HG03469 (cell line): ENCODE results near the gene ABHD17B.
A peak's percentile ranks its signal among the peaks of the same experiment; 100 is the strongest.
"Not testable (repeated sequence)": the region's sequence is repeated elsewhere in the genome, so short reads cannot be mapped to it uniquely, and the experiment has no call there.

ENCODE experiments used
- ATAC-seq: cut with Tn5 transposase; IDR thresholded peaks from one replicate; pipeline ENCODE4 v1.9.1; 2021; ENCODE audit warnings: mild to moderate bottlenecking, moderate library complexity, moderate number of reproducible peaks; ENCODE audit not compliant: unreplicated experiment

ABHD17B gene

DNA sequence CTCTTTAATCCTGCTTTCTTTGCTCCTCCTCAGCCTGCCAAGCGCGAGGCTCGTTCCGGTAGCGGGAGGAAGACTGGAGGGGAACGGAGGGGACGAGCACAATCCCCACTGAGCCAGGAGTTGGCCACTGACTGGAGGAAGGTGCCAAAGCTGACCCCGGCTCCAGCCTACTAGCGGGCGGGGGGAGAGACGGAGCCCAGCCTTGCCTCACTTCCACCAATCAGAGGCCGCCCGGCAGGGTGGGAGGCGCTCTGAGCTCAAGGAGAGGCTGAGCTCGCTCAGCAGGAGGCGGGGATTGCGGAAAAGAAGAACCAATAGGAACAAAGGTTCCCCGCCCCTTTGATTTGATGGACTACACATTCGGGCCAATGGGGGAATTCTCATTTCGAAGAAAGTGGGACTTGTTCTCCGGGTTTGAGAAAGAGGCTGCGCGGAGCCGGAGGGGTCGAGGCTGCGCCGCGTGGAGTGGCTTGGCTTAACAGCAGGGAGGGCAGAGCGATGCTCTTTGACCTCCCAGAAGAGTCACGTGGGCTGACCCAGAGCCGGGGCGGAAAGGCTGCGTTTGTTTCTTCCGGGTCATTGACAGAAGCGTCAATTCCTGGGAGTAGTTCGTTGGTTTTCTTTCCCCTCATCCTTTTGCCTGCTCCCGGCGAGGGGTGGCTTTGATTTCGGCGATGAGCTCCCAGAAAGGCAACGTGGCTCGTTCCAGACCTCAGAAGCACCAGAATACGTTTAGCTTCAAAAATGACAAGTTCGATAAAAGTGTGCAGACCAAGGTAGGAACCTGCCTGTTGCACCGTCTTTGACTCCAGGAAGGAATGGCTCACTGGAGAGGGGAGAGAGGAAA lies at the start of gene ABHD17B, which contains the start of gene C9orf85:
ABHD17B (minus strand) TSS at position 133 of the 847 bp plus-strand sequence. CDS start 36,113 bp downstream, outside the sequence.
C9orf85 (plus strand) TSS at position 579 of the 847 bp plus-strand sequence; CDS start at position 675, 96 bp downstream.
- ATAC-seq = peak; percentile 92

DNA sequence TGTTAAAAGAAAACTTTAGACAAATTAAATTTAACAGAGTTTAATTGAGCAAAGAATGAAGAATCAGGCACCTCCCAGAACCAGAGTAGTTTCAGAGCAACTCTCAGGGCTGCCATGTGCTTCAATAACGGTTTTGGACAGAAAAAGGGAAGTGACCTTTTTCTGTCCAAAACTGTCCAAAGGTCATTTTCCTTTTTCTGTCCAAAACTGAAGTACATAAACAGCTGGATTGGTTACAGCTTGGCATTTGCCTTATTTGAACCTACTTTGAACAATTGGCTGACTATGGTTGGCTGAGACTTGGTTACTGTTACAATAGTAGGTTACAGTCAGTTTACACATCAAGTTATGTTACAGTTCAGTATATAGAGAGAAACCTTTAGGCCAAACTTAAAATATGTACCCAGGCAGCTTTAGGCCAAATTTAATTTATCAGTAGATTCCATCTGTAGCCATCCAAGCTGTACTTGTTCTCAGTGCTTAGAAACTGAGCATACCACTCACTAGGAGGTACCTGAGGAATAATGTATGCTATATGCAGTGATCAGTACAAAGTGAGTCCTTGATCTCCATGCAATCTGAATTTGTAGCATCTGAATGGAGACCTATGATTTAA lies 44.4 kb upstream of the ABHD17B start:
- no peak for ATAC-seq

DNA sequence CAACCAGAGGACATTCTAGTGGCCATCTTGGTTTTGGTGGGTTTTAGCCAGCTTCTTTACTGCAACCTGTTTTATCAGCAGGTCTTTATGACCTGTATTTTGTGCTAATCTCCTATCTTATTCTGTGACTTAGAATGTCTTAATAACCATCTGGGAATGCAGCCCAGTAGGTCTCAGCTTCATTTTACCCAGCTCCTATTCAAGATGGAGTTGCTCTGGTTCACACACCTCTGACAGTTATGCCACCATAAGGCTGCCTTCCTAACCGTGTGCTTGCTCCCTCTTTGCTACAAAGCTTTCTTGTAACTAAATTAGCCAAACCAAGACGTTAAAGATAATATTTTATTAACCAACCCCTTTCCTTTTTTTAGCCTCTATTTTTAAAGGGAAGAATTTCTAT lies 43.7 kb upstream of the ABHD17B start:
- not testable (repeated sequence) for ATAC-seq

DNA sequence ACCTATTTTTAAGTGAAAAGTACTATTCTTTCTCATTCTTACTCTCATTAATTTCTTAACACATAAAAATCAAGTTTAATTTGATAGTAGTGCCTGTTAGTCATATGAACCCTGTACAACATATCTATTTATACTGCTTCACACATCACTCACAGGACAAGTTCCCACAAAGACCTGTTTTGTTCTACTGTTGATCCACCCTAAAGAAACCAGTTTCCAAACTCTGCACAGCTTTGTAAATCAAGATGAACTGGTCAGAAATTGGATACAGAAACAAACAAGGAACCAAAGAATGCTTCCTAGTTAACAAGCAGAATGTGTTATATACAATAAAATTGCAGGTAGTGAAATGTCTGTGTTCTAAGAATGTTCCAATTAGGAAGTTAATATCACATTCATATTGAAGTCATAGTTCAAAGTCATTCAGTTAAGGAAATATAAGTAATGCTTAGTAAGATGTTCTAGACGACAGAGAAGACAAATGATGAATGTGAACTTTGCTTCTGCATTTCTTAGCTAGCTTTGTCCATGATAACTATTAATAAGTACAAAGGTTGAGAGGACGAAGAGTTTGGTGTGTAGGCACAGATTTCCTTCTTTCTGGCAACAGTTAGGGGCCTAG lies 33.9 kb upstream of the ABHD17B start:
- ATAC-seq = no peak

DNA sequence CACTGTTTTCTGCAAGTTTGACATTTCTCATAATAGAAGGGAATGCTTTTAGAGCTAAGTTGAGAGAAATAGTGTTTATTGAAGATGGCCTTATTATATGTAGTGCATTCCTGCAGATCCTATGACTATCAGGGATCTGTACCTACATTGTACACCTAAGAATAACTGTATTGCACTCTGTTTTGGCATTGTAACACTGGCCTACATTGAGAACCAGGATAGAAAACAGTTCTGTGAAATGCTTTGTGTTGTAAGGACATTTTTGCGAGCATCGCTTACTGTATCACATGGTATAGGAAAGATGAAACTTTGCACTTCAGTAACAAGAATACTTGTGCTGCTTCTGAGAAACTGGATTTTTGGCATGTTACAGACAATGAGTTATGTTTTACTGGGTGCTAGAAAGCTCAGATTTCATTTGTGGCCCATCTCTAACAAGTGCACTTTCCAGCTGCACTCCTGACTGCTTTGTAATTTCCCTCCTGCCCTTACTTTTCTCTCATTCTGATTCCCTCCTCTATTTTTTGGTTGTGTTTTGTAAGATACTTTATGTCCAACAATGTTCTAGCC lies 31.1 kb upstream of the ABHD17B start:
- no peak for ATAC-seq

DNA sequence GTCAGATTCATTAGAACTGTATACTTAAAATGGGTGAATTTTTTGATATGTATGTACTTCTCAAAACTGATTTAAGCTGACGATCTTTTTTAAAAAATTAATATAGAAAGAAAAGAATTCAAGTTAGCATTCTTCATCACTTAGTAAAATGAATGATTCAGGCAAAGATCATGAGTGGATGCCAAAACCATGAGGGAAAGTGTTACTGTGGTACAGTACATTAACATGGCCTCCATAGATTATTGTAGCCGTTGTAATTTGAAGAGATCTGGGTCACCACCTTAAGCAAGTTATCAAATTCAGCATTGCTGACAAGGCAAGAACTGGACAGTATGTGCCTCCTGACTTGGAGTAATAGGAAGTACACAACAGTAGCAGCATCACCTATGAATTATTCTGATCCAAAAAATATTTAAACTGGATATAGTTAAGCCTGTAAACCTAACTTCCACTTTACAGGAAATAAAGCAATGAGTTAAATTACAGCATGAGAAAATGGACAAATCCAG lies 30.1 kb upstream of the ABHD17B start:
- no peak for ATAC-seq

DNA sequence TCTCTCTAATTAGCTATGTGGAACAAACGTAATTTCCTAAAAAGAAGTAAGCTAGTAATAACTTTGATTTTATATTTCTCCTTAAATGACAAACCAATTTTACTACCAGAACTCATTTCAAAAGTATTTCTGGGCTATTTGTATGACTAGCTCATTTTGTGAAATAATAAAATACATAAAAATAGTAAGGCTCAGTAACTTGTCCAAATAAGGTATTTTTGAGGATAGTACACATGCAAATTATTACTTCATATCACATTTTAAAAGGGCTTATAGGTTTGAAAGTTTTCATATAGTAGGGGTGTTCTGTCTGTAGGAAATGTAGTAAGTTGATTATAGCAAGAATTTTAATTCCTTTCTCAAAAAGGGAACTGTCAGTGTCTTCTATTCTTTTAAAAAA lies 26.9 kb upstream of the ABHD17B start:
- no peak for ATAC-seq

DNA sequence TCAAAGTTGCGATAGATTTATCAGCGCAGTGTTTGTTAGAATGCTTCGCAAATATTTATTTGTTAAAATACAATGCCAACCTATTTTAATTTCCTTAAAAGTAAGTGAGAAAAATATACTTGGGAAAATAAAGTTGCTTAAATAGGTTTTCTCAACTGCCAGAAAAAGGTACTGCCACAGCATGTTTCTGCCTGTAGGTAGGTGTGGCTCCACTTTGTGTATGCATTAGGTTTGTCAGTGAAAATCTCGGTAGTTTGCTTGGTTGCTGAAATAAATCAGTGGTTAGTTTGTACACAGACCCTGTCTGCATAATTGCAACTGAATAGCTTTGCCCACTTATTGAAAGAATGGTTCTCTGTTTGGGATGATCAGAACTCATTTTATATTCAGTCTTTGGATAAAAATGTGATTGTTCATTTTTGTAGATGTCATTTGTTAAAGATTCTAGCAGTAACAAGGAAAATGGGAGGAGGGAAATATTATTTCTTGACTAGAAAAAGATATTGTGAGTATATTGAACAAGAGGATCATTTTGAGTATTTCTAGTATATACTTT lies 26.2 kb upstream of the ABHD17B start:
- ATAC-seq = no peak

DNA sequence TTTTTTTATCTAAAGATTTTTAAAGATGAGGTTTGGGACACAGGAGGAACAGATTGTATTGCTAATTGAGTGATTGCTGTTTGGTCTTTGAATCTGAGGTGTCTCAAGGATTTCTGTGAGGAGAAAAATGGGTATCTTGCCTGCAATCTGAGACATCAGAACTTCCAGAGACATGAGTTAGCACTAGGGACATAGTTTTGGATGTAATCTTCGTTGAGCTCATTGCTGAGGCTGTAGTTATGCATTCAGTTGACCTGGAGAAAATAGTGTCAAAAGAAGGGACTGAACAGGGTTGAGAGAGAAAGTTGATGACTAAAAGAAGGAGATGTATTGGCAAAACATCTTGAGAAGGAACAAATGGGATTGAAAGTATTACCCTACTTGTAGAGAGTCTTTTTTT lies 25.1 kb upstream of the ABHD17B start:
- no peak for ATAC-seq

DNA sequence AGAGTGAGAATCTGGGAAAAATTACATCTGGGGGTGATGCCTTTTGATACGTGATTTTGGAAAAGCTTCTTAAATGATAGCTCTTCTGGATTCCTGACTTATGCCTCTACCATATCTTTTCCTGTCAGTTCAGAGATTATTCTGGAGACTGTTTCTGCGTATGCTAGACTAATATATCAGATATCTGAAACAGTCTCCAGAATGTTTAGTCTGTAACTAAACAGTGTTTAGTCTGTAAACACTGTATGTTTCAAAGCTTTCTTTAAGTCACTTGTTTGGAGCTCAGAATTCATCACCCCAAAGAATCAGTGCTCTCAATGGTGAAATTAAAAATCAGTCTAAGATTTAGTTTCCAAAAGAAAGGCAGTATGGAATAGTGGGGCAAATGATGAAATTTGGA lies 20.2 kb upstream of the ABHD17B start:
- ATAC-seq = no peak

DNA sequence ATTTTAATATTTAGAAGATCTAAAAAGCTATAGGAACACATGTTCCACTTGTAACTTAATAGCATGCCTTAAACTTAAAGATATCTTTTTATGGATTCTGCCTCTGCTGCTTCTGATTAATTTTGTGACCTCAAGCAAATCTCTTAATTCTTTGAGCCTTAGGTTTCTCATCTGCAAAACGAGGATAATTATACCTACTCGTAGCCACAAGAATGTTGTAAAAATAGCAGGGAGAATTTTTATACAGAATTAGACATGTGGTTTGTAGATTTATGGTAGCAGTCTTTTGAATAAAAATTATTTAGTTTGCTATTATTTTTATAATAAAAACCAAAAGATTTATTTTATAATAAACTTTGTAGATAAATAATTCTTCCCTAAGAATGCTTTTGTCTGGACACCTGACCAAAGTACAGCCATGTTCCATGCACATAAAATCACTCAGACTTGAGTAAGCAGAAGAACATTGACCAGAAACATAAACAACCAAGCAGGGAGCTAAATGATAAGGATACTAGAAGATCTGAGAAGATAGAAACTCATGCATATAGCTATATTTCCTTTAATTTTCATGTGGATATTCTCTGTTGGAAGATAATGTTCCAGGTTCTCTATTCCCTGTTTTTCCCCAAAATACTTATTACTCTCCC lies 18.9 kb upstream of the ABHD17B start:
- ATAC-seq = no peak

DNA sequence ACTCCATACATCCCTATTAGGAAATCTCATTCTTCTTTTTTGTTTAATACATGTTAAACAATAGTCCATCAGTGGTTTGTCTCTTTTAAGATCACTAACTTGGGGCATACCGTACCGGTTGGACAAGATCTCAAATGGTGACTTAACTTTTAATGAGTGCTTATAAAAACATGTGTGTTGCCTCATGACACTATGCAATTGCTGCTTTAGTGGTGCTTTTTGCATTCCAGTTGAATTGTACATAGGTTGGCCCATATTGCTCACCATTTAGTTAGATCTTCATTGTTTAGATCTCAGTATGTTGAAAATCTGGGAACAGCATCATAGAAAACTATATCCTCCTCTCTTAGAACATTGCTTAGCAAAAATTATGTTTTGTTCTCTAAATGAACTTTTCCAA lies 18.2 kb upstream of the ABHD17B start:
- ATAC-seq = no peak

DNA sequence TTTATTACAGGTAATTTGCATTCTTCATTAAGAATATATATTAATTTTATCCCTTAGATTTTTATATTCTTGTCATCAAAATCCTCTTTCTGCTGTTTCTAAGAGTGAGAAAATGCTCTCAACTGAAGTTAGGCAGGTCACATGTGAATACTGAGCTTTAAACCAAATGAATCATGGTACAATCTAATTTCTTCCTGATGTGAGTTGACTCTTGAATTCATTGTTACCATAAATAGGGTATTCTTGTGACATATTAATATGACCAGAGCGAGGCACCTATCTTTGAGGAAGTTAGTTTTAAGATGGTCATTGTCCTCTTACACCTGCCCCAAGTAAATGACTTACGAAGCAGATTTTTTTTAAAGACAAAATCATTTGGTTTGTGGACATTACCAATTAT lies 17.8 kb upstream of the ABHD17B start:
- no peak for ATAC-seq

DNA sequence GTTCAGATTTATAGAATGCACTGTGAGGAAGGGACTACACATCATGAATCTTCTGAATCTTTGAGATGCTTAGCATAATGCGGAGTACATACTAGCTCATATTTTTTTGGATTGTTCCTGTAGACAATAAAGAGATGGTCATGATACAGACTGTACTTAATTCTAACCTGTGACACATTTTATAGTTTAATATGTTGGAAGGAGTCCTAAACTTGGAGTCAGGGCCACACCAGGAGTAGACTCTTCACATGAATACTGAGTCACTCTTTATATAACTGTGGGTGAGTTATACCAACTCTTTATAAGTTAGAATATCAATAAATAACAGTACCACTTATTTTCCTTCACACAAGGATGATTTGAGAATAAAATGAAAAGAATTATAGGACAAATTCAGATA lies 17.4 kb upstream of the ABHD17B start:
- no peak for ATAC-seq

DNA sequence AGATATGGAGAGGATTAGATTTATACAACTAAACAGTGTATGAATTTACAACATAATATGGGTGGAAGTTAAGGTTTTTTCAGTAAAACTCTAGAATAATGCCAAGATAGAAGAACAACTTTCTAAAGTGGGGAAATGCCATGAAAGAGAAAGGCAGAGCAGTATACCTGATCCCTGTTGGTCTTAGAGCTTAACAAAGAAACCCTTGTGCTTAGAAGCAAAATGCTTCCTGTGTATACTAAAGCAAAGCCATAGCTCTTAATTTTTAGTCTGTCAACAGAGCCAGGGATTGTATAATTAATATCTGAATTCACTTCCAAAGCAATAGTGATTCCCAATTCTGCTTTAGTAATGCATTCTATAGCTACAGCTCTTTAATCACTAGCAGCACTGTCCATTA lies 14.8 kb upstream of the ABHD17B start:
- no peak for ATAC-seq

DNA sequence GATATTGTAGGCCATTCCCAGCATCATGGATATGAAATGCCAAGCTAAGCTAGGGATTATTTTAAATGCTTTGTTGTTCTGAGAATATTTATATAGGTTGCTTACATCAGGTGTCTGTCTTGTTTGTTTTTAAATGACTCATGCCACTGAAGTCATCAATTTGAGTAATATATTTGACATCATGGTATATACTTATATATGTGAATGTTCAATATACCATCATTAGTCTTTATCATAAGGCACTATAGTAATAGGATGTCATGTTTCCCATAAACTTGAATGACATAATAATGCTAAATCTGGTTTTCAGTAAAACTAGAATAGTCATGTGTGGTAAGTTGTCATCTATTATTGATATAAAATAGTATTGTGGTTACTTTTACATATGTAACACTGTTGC lies 13.6 kb upstream of the ABHD17B start:
- ATAC-seq = no peak

DNA sequence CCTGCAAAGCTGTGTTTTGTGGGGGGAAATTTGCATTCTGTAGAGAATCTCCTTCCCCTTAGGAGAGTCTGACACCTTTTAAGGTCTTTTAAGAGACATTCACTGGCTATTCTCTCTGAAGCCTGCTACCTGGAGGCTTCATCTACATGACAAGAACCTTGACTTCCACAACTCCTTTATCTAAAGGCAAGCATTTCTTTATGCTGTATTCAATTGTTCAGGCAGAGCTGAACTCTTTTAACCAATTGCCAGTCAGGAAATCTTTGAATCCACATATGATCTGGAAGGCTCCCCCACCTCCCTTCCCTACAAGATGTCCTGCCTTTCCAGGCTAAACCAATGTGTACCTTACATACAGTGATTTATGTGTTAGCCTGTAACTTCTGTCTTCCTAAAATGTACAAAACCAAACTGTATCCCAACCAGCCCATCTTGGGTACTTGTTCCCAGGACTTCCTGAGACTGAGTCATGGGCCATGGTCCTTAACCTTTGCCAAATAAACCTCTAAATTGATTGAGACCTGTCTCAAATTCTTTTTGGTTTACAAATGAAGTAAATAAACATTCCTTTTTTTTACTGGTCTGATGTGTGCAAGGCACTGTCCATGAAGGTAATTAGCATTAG lies 10.3 kb upstream of the ABHD17B start:
- no peak for ATAC-seq

DNA sequence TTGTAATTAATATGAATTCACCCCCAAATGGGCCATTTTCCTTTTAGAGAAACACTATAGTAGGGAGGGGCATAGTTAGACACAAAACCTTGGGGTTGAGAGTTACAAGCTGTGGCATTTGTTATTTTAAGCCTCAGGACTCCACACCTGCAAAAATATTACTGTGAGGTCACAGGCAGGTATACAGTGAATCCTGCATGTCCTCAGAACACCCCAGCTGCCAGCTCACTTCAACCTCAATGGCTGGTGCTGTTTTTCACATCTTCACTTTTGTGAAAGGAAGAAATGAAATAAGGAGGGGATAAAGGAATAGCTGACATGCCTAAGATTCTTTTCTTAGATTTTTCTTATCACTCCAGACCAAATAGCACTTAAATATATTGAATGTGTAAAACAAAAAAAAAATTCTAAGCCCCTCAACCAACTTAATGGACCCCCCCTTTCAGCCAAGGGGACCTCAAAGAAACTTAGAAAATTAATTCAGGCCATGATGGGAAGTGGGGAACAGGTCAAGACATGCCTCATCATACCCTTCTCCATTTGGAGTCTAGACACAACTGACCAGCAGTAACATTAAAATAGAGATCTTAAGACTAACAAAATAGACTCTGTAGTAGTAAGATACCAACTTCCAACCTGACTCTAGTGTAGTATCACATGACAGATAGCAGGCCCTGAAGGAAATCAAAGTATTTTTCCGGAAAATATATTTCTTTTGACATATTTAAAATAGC lies 9.6 kb upstream of the ABHD17B start:
- ATAC-seq = no peak

DNA sequence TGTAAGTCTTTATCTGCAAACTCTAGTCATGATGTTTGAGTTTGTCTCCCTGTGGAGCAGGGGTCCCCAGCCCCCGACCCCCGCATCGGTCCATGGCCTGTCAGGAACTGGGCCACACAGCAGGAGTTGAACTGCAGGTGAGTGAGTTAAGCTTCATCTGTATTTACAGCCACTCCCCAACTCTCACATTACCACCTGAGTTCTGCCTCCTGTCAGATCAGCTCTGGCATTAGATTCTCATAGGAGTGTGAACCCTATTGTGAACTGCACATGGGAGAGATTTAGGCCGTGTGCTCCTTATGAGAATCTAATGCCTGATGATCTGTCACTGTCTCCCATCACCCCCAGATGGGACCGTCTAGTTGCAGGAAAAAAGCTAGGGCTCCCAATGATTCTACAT lies 7.4 kb upstream of the ABHD17B start:
- no peak for ATAC-seq
